HepG2 (cell line): Measurements from ENCODE around the gene TTC23.

ENCODE experiments used
- KAT8 ChIP-seq: IDR thresholded peaks from 2 replicates; pipeline ENCODE4 v1.6.1; 2016; ENCODE audit warnings: missing genetic modification reagents, missing compliant biosample characterization
- MYC ChIP-seq: sonication (generic); formaldehyde crosslinking; IDR thresholded peaks from 2 replicates; pipeline ENCODE4 v1.9.0; 2021; ENCODE audit warnings: missing genetic modification reagents, borderline replicate concordance
- NFE2L2 ChIP-seq: fragments of 150-350 bp; IDR thresholded peaks from 2 replicates; pipeline ENCODE4 v1.6.1; 2014; ENCODE audit warnings: low read length
- POLR2A ChIP-seq, 2 experiments: IDR thresholded peaks; 2 replicates each; pipeline ENCODE4 v1.6.1; 2011; ENCODE audit warnings: low read depth in 2 of 2, low read length in 2 of 2, mild to moderate bottlenecking in 1 of 2, moderate library complexity in 1 of 2; ENCODE audit not compliant: insufficient read depth in 1 of 2
- TF ChIP-seq, protein P1 (sequence below): sonication (generic); formaldehyde crosslinking; IDR thresholded peaks from 2 replicates; pipeline ENCODE4 v1.4.0; 2020; ENCODE audit warnings: missing genetic modification reagents, borderline replicate concordance
- TF ChIP-seq, protein P2 (sequence below): sonication (generic); formaldehyde crosslinking; IDR thresholded peaks from 2 replicates; pipeline ENCODE4 v1.5.0; 2020; ENCODE audit warnings: mild to moderate bottlenecking, missing genetic modification reagents, moderate library complexity

DNA sequence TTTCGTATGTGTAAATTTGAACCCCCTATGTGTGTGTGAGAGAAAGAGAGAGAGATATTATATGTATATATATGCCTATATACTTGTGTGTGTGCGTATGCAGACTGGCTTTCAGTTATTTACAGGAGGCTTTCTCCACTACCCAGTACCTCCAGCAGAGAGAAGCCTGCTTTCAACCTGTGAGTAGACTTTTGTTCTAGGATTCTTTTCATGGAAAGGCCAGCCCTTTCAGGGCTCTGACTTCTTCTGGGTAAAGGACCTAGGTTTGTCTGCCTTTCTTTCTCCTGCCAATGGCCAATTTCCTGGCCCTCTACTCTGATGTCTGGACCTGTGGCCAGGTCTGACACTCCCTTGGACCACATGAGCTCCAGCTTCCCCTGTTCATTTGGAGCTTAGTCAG lies 25.7 kb upstream of the TTC23 start:
- no peak for TF ChIP-seq POLR2A (IDR thresholded peaks at IDR 0.05; ENCODE audit: insufficient read depth in 1 of 2, low read depth in 2 of 2, low read length in 2 of 2)
- TF ChIP-seq NFE2L2, result no peak
- no peak for TF ChIP-seq MYC
- no peak for TF ChIP-seq KAT8 (CRISPR knock-in tag)
- TF ChIP-seq, protein P1, sequence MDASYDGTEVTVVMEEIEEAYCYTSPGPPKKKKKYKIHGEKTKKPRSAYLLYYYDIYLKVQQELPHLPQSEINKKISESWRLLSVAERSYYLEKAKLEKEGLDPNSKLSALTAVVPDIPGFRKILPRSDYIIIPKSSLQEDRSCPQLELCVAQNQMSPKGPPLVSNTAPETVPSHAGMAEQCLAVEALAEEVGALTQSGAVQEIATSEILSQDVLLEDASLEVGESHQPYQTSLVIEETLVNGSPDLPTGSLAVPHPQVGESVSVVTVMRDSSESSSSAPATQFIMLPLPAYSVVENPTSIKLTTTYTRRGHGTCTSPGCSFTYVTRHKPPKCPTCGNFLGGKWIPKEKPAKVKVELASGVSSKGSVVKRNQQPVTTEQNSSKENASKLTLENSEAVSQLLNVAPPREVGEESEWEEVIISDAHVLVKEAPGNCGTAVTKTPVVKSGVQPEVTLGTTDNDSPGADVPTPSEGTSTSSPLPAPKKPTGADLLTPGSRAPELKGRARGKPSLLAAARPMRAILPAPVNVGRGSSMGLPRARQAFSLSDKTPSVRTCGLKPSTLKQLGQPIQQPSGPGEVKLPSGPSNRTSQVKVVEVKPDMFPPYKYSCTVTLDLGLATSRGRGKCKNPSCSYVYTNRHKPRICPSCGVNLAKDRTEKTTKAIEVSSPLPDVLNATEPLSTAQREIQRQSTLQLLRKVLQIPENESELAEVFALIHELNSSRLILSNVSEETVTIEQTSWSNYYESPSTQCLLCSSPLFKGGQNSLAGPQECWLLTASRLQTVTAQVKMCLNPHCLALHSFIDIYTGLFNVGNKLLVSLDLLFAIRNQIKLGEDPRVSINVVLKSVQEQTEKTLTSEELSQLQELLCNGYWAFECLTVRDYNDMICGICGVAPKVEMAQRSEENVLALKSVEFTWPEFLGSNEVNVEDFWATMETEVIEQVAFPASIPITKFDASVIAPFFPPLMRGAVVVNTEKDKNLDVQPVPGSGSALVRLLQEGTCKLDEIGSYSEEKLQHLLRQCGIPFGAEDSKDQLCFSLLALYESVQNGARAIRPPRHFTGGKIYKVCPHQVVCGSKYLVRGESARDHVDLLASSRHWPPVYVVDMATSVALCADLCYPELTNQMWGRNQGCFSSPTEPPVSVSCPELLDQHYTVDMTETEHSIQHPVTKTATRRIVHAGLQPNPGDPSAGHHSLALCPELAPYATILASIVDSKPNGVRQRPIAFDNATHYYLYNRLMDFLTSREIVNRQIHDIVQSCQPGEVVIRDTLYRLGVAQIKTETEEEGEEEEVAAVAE (CRISPR knock-in tag), result no peak
- TF ChIP-seq, protein P2, sequence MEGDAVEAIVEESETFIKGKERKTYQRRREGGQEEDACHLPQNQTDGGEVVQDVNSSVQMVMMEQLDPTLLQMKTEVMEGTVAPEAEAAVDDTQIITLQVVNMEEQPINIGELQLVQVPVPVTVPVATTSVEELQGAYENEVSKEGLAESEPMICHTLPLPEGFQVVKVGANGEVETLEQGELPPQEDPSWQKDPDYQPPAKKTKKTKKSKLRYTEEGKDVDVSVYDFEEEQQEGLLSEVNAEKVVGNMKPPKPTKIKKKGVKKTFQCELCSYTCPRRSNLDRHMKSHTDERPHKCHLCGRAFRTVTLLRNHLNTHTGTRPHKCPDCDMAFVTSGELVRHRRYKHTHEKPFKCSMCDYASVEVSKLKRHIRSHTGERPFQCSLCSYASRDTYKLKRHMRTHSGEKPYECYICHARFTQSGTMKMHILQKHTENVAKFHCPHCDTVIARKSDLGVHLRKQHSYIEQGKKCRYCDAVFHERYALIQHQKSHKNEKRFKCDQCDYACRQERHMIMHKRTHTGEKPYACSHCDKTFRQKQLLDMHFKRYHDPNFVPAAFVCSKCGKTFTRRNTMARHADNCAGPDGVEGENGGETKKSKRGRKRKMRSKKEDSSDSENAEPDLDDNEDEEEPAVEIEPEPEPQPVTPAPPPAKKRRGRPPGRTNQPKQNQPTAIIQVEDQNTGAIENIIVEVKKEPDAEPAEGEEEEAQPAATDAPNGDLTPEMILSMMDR (CRISPR knock-in tag), result no peak
